ENCODE data around the gene GJB5. TPM values are rescaled to one million over a fixed set of nuclear protein-coding genes. Genes with fewer than 3 reads are reported as not detected.
A peak's percentile ranks its signal among the peaks of the same experiment; 100 is the strongest.

Gene GJB5
- polyA plus RNA-seq, 4 donors: 0.19 TPM; not detected in 3

GRCh38 chr1:34739613-34740012 is 15.2 kb upstream of the GJB5 start:
- DNase-seq: no peak
- 49 to 73% (median 52%) methylated on average over 3 of the region's 3 CpGs for WGBS, 3 donors
- no peaks in the 10 kb centered on the region for H3K9me3 ChIP-seq (ENCODE audit: control insufficient read depth in 2 of 2, insufficient read depth in 1 of 2, low read depth in 1 of 2, low read length in 1 of 2)
- no peaks in the 10 kb centered on the region for H3K27me3 ChIP-seq (ENCODE audit: control insufficient read depth in 3 of 3, insufficient read depth in 3 of 3, low read length in 3 of 3)
- FAIRE-seq: no peak
- no peak overlapping the region for H3K4me3 ChIP-seq (ENCODE audit: low read depth in 1 of 3, low read length in 3 of 3)
- peaks cover 0 to 13% (median 0%) of the 10 kb centered on the region in 3 donors for H3K4me1 ChIP-seq (ENCODE audit: control insufficient read depth in 3 of 3, insufficient read depth in 2 of 3, low read depth in 1 of 3, low read length in 2 of 3)
- H3K27ac ChIP-seq (ENCODE audit: low read depth in 1 of 3, low read length in 2 of 3): no peak overlapping the region
- H3K36me3 ChIP-seq (ENCODE audit: control insufficient read depth in 3 of 3, insufficient read depth in 2 of 3, low read depth in 1 of 3, low read length in 3 of 3): no peaks in the 10 kb centered on the region

GRCh38 chr1:34740161-34740868 is 14.5 kb upstream of the GJB5 start:
- FAIRE-seq (no peak), DNase-seq (peak in 1 of 2 donors; percentile 36)
- no peaks in the 10 kb centered on the region for H3K27me3 ChIP-seq (ENCODE audit: control insufficient read depth in 3 of 3, insufficient read depth in 3 of 3, low read length in 3 of 3)
- WGBS, 3 donors: 53 to 58% (median 56%) methylated on average over 18 of the region's 18 CpGs
- H3K9me3 ChIP-seq (ENCODE audit: control insufficient read depth in 2 of 2, insufficient read depth in 1 of 2, low read depth in 1 of 2, low read length in 1 of 2): no peaks in the 10 kb centered on the region
- H3K4me1 ChIP-seq (ENCODE audit: control insufficient read depth in 3 of 3, insufficient read depth in 2 of 3, low read depth in 1 of 3, low read length in 2 of 3): peaks cover 0 to 13% (median 0%) of the 10 kb centered on the region in 3 donors
- no peak overlapping the region for H3K27ac ChIP-seq (ENCODE audit: low read depth in 1 of 3, low read length in 2 of 3)
- no peaks in the 10 kb centered on the region for H3K36me3 ChIP-seq (ENCODE audit: control insufficient read depth in 3 of 3, insufficient read depth in 2 of 3, low read depth in 1 of 3, low read length in 3 of 3)
- no peak overlapping the region for H3K4me3 ChIP-seq (ENCODE audit: low read depth in 1 of 3, low read length in 3 of 3)

DNA sequence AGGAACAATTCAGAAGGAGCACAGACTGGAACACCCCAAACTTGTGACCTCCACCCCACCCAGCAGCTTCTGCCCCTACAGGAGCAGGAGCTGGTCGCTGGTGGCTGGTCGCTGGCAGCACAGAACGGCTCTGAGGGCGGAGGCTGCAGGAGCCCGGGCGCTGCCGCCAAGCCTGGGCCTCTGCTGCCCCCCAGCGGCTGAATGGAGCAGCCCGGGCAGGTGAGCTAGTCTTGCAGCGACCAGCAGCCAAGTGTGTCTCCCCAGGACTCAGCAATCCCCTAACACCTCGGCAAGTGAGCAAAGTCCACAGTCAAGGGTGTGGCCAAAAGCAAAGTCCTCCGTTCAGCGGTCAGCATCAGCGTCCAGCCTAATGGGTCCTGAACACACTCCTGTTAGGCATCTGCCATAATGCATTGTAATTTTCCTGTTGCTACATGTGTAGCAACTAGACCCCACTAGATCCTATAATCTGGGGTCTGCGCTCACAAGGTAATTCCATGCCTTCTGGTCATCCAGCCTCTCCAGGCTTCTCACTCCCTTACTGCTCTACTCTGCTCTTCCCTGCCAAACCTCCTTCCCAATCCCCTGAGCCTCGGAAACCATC is 12.1 kb upstream of the GJB5 start:
- WGBS, 3 donors: 8 to 11% (median 11%) methylated on average over 16 of the region's 16 CpGs
- no peaks in the 10 kb centered on the region for H3K9me3 ChIP-seq (ENCODE audit: control insufficient read depth in 2 of 2, insufficient read depth in 1 of 2, low read depth in 1 of 2, low read length in 1 of 2)
- FAIRE-seq: no peak
- H3K36me3 ChIP-seq (ENCODE audit: control insufficient read depth in 3 of 3, insufficient read depth in 2 of 3, low read depth in 1 of 3, low read length in 3 of 3): no peaks in the 10 kb centered on the region
- DNase-seq: peak; percentile 83 to 95
- peak overlapping the region in 1 of 3 donors; percentile 6 for H3K4me3 ChIP-seq (ENCODE audit: low read depth in 1 of 3, low read length in 3 of 3)
- H3K27ac ChIP-seq (ENCODE audit: low read depth in 1 of 3, low read length in 2 of 3): peak overlapping the region in 1 of 3 donors; percentile 38
- H3K4me1 ChIP-seq (ENCODE audit: control insufficient read depth in 3 of 3, insufficient read depth in 2 of 3, low read depth in 1 of 3, low read length in 2 of 3): peaks cover 0 to 13% (median 0%) of the 10 kb centered on the region in 3 donors
- H3K27me3 ChIP-seq (ENCODE audit: control insufficient read depth in 3 of 3, insufficient read depth in 3 of 3, low read length in 3 of 3): no peaks in the 10 kb centered on the region

- no peak for FAIRE-seq
- no peak overlapping the region for H3K27ac ChIP-seq (ENCODE audit: low read depth in 1 of 3, low read length in 2 of 3)
- H3K27me3 ChIP-seq (ENCODE audit: control insufficient read depth in 3 of 3, insufficient read depth in 3 of 3, low read length in 3 of 3): no peaks in the 10 kb centered on the region
- 77 to 89% (median 85%) methylated on average over 6 of the region's 6 CpGs for WGBS, 3 donors
- no peak for DNase-seq
- H3K4me3 ChIP-seq (ENCODE audit: low read depth in 1 of 3, low read length in 3 of 3): no peak overlapping the region
- peaks cover 0 to 13% (median 0%) of the 10 kb centered on the region in 3 donors for H3K4me1 ChIP-seq (ENCODE audit: control insufficient read depth in 3 of 3, insufficient read depth in 2 of 3, low read depth in 1 of 3, low read length in 2 of 3)
- H3K36me3 ChIP-seq (ENCODE audit: control insufficient read depth in 3 of 3, insufficient read depth in 2 of 3, low read depth in 1 of 3, low read length in 3 of 3): no peaks in the 10 kb centered on the region
- H3K9me3 ChIP-seq (ENCODE audit: control insufficient read depth in 2 of 2, insufficient read depth in 1 of 2, low read depth in 1 of 2, low read length in 1 of 2): no peaks in the 10 kb centered on the region
Observed at GRCh38 chr1:34743775-34744174, 11.1 kb upstream of the GJB5 start.

DNA sequence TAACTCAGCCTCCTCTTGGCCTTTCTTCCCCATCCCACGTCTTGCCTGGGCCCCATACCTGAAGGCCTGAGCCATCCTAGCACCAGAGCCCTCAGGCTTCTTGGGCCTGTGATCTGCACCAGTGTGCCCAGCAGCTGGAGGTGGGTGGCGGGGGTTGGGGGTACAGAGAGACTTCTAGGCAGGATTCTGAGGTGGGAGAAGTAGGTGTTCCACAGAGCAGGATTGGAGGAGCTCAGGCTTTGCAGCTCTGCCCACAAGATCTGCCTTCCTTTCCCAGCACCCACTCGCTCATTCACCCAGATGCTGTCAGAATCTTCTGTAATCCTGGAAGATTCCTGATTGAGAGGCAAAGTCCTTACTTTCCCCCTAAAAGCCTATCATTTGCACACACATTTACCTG is 10.0 kb upstream of the GJB5 start:
- Histone ChIP-seq H3K36me3 (ENCODE audit: control insufficient read depth in 3 of 3, insufficient read depth in 2 of 3, low read depth in 1 of 3, low read length in 3 of 3) (no peaks in the 10 kb centered on the region), H3K4me3 (ENCODE audit: low read depth in 1 of 3, low read length in 3 of 3) (no peak overlapping the region), H3K27ac (ENCODE audit: low read depth in 1 of 3, low read length in 2 of 3) (no peak overlapping the region), H3K27me3 (ENCODE audit: control insufficient read depth in 3 of 3, insufficient read depth in 3 of 3, low read length in 3 of 3) (no peaks in the 10 kb centered on the region), H3K9me3 (ENCODE audit: control insufficient read depth in 2 of 2, insufficient read depth in 1 of 2, low read depth in 1 of 2, low read length in 1 of 2) (no peaks in the 10 kb centered on the region), H3K4me1 (ENCODE audit: control insufficient read depth in 3 of 3, insufficient read depth in 2 of 3, low read depth in 1 of 3, low read length in 2 of 3) (peaks cover 0 to 13% (median 0%) of the 10 kb centered on the region in 3 donors)
- WGBS, 3 donors: 59 to 76% (median 70%) methylated on average over 3 of the region's 3 CpGs
- DNase-seq (no peak), FAIRE-seq (no peak)

DNA sequence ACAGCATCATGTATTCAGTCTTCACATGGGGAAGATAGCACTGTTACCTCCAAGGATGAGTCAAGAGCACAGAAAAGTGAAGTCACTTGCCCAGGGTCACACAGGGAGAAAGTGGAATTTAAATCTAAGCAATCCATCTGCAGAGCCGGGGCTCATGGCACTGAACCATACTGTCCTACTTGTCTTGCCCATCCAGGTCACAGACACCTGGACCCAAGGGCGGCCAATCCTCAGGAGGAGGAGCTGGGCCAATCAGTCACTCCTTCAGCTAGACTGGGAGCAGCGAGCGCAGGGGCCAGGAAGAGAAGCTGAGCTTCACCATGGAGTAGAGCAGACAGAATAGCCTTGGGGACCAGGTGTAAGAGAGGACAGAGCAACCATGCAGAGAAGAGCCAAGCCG is 9.2 kb upstream of the GJB5 start:
- peaks cover 0 to 13% (median 0%) of the 10 kb centered on the region in 3 donors for H3K4me1 ChIP-seq (ENCODE audit: control insufficient read depth in 3 of 3, insufficient read depth in 2 of 3, low read depth in 1 of 3, low read length in 2 of 3)
- H3K4me3 ChIP-seq (ENCODE audit: low read depth in 1 of 3, low read length in 3 of 3): no peak overlapping the region
- 83 to 88% (median 86%) methylated on average over 5 of the region's 5 CpGs for WGBS, 3 donors
- no peaks in the 10 kb centered on the region for H3K36me3 ChIP-seq (ENCODE audit: control insufficient read depth in 3 of 3, insufficient read depth in 2 of 3, low read depth in 1 of 3, low read length in 3 of 3)
- H3K9me3 ChIP-seq (ENCODE audit: control insufficient read depth in 2 of 2, insufficient read depth in 1 of 2, low read depth in 1 of 2, low read length in 1 of 2): no peaks in the 10 kb centered on the region
- FAIRE-seq: no peak
- H3K27me3 ChIP-seq (ENCODE audit: control insufficient read depth in 3 of 3, insufficient read depth in 3 of 3, low read length in 3 of 3): no peaks in the 10 kb centered on the region
- DNase-seq: no peak
- no peak overlapping the region for H3K27ac ChIP-seq (ENCODE audit: low read depth in 1 of 3, low read length in 2 of 3)

- Histone ChIP-seq H3K27me3 (ENCODE audit: control insufficient read depth in 3 of 3, insufficient read depth in 3 of 3, low read length in 3 of 3) (no peaks in the 10 kb centered on the region), H3K36me3 (ENCODE audit: control insufficient read depth in 3 of 3, insufficient read depth in 2 of 3, low read depth in 1 of 3, low read length in 3 of 3) (no peaks in the 10 kb centered on the region), H3K4me3 (ENCODE audit: low read depth in 1 of 3, low read length in 3 of 3) (no peak overlapping the region), H3K27ac (ENCODE audit: low read depth in 1 of 3, low read length in 2 of 3) (no peak overlapping the region), H3K9me3 (ENCODE audit: control insufficient read depth in 2 of 2, insufficient read depth in 1 of 2, low read depth in 1 of 2, low read length in 1 of 2) (no peaks in the 10 kb centered on the region), H3K4me1 (ENCODE audit: control insufficient read depth in 3 of 3, insufficient read depth in 2 of 3, low read depth in 1 of 3, low read length in 2 of 3) (peaks cover 0 to 13% (median 0%) of the 10 kb centered on the region in 3 donors)
- 86 to 90% (median 90%) methylated on average over 4 of the region's 4 CpGs for WGBS, 3 donors
- DNase-seq: no peak
- FAIRE-seq: no peak
Observed at GRCh38 chr1:34746101-34746500, 8.7 kb upstream of the GJB5 start.

GRCh38 chr1:34746785-34747637 is 7.8 kb upstream of the GJB5 start:
- Histone ChIP-seq H3K27me3 (ENCODE audit: control insufficient read depth in 3 of 3, insufficient read depth in 3 of 3, low read length in 3 of 3) (no peaks in the 10 kb centered on the region), H3K36me3 (ENCODE audit: control insufficient read depth in 3 of 3, insufficient read depth in 2 of 3, low read depth in 1 of 3, low read length in 3 of 3) (no peaks in the 10 kb centered on the region), H3K9me3 (ENCODE audit: control insufficient read depth in 2 of 2, insufficient read depth in 1 of 2, low read depth in 1 of 2, low read length in 1 of 2) (no peaks in the 10 kb centered on the region), H3K27ac (ENCODE audit: low read depth in 1 of 3, low read length in 2 of 3) (no peak overlapping the region), H3K4me1 (ENCODE audit: control insufficient read depth in 3 of 3, insufficient read depth in 2 of 3, low read depth in 1 of 3, low read length in 2 of 3) (peaks cover 0 to 10% (median 0%) of the 10 kb centered on the region in 3 donors), H3K4me3 (ENCODE audit: low read depth in 1 of 3, low read length in 3 of 3) (no peak overlapping the region)
- DNase-seq: peak in 1 of 2 donors; percentile 66
- no peak for FAIRE-seq
- 40 to 58% (median 57%) methylated on average over 18 of the region's 18 CpGs for WGBS, 3 donors

All from small intestine (tissue), 7 donors.